ENCODE data around the gene RREB1.
"Not testable (repeated sequence)": the region's sequence is repeated elsewhere in the genome, so short reads cannot be mapped to it uniquely, and the experiment has no call there.

RREB1 gene

DNA sequence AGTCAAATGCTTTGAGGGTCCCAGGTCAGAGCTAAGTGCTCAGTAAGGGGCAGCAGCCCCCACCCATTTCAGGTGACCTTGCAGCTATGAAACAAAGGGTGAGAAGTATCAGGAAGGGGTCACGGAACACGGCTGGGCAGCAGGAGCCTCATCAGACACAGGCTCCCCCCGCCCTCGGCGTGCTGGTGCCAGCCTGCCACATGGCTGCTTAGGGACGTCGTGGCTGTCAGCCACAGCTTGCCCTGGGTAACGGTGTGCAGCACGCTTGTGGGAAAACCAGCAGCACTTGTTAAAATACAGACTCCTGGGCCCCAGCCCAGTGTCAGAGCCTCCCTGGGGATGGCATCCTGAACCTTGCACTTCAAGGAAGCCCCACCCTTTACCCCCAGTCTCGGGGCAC lies 165.9 kb downstream of the RREB1 start:
- H3K27ac ChIP-seq: no peak overlapping the region
- no peak for TF ChIP-seq CTCF (conservative IDR thresholded peaks at IDR 0.05)

GRCh38 chr6:7274525-7274924 lies 166.8 kb downstream of the RREB1 start:
- H3K27ac ChIP-seq: not testable (repeated sequence)

GRCh38 chr6:7276199-7276524 lies 168.4 kb downstream of the RREB1 start:
- TF ChIP-seq CTCF (conservative IDR thresholded peaks at IDR 0.05): peak; percentile 12; the same call in 1 of the 2 replicates
- H3K27ac ChIP-seq: no peak overlapping the region

- no peak for TF ChIP-seq CTCF (conservative IDR thresholded peaks at IDR 0.05)
- no peak overlapping the region for H3K27ac ChIP-seq
These were observed 174.5 kb downstream of the RREB1 start for GRCh38 chr6:7282097-7282906.

DNA sequence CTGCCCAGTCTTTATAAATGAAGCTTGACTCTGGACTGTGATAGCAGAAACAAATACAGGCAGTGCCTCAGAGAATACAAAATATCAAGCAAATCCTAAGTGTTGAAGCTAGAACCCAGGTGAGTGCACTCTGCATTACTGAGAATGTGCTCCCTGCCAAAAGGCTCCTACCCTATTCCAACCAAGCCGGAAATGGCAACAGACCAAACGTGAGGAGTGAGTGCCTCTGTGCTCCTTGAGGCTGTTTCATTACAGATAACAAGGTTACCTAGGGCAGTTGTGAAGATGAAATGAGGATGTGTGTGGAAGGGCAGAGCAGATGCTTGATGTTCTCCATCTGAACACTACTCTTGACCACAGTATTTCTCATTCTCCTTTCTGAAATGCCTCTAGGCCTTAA lies 175.9 kb downstream of the RREB1 start:
- no peak for TF ChIP-seq CTCF (conservative IDR thresholded peaks at IDR 0.05)
- H3K27ac ChIP-seq: no peak overlapping the region

DNA sequence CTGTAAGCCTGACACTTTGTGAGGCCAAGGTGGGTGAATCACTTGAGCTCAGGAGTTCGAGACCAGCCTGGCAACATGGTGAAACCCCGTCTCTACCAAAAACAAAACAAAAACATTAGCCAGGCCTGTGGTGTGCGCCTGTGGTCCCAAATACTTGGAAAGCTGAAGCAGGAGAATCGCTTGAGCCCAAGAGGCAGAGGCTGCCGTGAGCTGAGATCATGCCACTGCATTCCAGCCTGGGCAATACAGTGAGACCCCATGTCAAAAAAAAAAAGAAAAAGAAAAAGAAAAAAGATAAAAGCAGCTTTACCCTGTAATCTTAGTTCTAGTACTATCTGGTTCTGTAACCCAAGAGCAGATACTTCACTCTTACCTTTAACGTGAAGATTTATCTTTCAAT lies 177.7 kb downstream of the RREB1 start:
- TF ChIP-seq CTCF (conservative IDR thresholded peaks at IDR 0.05): no peak
- H3K27ac ChIP-seq: no peak overlapping the region

- TF ChIP-seq CTCF (conservative IDR thresholded peaks at IDR 0.05): no peak
- no peak overlapping the region for H3K27ac ChIP-seq
These were observed 182.3 kb downstream of the RREB1 start for GRCh38 chr6:7290079-7290478.

GRCh38 chr6:7292596-7293255 lies 185.0 kb downstream of the RREB1 start:
- TF ChIP-seq CTCF (conservative IDR thresholded peaks at IDR 0.05): no peak
- no peak overlapping the region for H3K27ac ChIP-seq

Data from VCaP (cell line).